H1 (cell line): Measurements from ENCODE around the gene LURAP1L. TPM values are rescaled to one million over a fixed set of nuclear protein-coding genes. Genes with fewer than 3 reads are reported as not detected.

ENCODE experiments used
- CTCF ChIA-PET: fragments of 300-600 bp; sonication (Branson Sonifier 250); formaldehyde crosslinking; loops from one replicate; lab custom pipeline; 2021; ENCODE audit not compliant: partially characterized antibody; lab: Charles Lee
- POLR2A ChIA-PET: fragments of 300-600 bp; sonication (Branson Sonifier 250); formaldehyde crosslinking; loops from one replicate; lab custom pipeline; 2021; ENCODE audit warnings: inconsistent platforms; ENCODE audit not compliant: partially characterized antibody; lab: Charles Lee
- DNase-seq, 2 experiments: peaks; one replicate each; pipeline versions ENCODE4 v3.0.0 to v3.0.0-alpha.2; 2010 to 2022; ENCODE audit warnings: low spot score in 2 of 2, low read depth in 1 of 2, mixed read lengths in 1 of 2
- FAIRE-seq: peaks from 2 replicates; lab custom pipeline; 2011; peaks lifted over from hg19 to GRCh38; lab: Jason Lieb, UNC
- H2AFZ ChIP-seq: 2 replicates; pipeline ENCODE4 v1.8.1; 2012; ENCODE audit warnings: low read length, inconsistent platforms
- H2AK5ac ChIP-seq: 2 replicates; pipeline ENCODE4 v1.6.1; 2013; ENCODE audit warnings: low read depth, low read length
- H2BK120ac ChIP-seq: replicated peaks from 2 replicates; pipeline ENCODE3; 2013; ENCODE audit warnings: low read depth, low read length, inconsistent platforms
- H2BK12ac ChIP-seq: 2 replicates; pipeline ENCODE4 v1.6.1; 2013; ENCODE audit warnings: low read depth, low read length
- H2BK15ac ChIP-seq: 2 replicates; pipeline ENCODE4 v1.6.1; 2013; ENCODE audit warnings: low read length
- H2BK20ac ChIP-seq: 2 replicates; pipeline ENCODE4 v1.6.1; 2013; ENCODE audit warnings: low read length
- H2BK5ac ChIP-seq: 2 replicates; pipeline ENCODE4 v1.6.1; 2013; ENCODE audit warnings: low read depth, low read length
- H3K14ac ChIP-seq: 2 replicates; pipeline ENCODE4 v1.6.1; 2013; ENCODE audit warnings: inconsistent platforms; ENCODE audit not compliant: insufficient read length
- H3K18ac ChIP-seq: 2 replicates; pipeline ENCODE4 v1.6.1; 2013; ENCODE audit warnings: low read length; ENCODE audit errors: extremely low read depth
- H3K23ac ChIP-seq: 2 replicates; pipeline ENCODE4 v1.6.1; 2013; ENCODE audit warnings: inconsistent platforms; ENCODE audit not compliant: insufficient read length
- H3K23me2 ChIP-seq: 2 replicates; pipeline ENCODE4 v1.6.1; 2013; ENCODE audit warnings: low read depth, low read length
- H3K27ac ChIP-seq: 2 replicates; pipeline ENCODE4 v1.6.1; 2011; ENCODE audit warnings: low read depth, low read length, inconsistent platforms
- H3K27me3 ChIP-seq, 4 experiments: replicated peaks in 1 of 4; 1 replicate in 1 of 4; 2 replicates in 3 of 4; pipeline versions ENCODE4 v1.6.1 to v1.8.1; 2011 to 2013; ENCODE audit warnings: low read length in 3 of 4, mild to moderate bottlenecking in 3 of 4, inconsistent platforms in 2 of 4, mixed read lengths in 2 of 4, moderate library complexity in 1 of 4; ENCODE audit not compliant: control insufficient read depth in 3 of 4, insufficient read depth in 3 of 4; ENCODE audit errors: extremely low read depth in 1 of 4
- H3K36me3 ChIP-seq, 4 experiments: 2 replicates each; pipeline versions ENCODE4 v1.6.1 to v1.8.1; 2011 to 2013; ENCODE audit warnings: mild to moderate bottlenecking in 4 of 4, low read length in 3 of 4, moderate library complexity in 2 of 4, control low read depth in 1 of 4, inconsistent platforms in 1 of 4; ENCODE audit not compliant: insufficient read depth in 4 of 4, control insufficient read depth in 2 of 4
- H3K4ac ChIP-seq: replicated peaks from 2 replicates; pipeline ENCODE3; 2013; ENCODE audit warnings: low read length, low read depth, mixed read lengths, inconsistent platforms; ENCODE audit not compliant: insufficient read length
- H3K4me1 ChIP-seq, 4 experiments: replicated peaks in 1 of 4; 1 replicate in 1 of 4; 2 replicates in 3 of 4; pipeline versions ENCODE4 v1.6.1 to v1.8.1; 2011 to 2013; ENCODE audit warnings: low read length in 3 of 4, inconsistent platforms in 2 of 4, mixed read lengths in 1 of 4; ENCODE audit not compliant: insufficient read depth in 4 of 4, control insufficient read depth in 3 of 4
- H3K4me2 ChIP-seq, 2 experiments: 2 replicates each; pipeline versions ENCODE4 v1.6.1 to v1.8.1; 2011 to 2013; ENCODE audit warnings: low read depth in 2 of 2, low read length in 2 of 2, control low read depth in 1 of 2, inconsistent platforms in 1 of 2, mild to moderate bottlenecking in 1 of 2; ENCODE audit not compliant: insufficient read depth in 1 of 2
- H3K4me3 ChIP-seq, 4 experiments: fragments of 200-600, 300-600 bp in 1 of 4; sonication (generic), shearing (Covaris generic), sonication (Bioruptor Twin) in 1 of 4; 2 replicates each; pipeline versions ENCODE4 v1.5.1 to v1.8.1; 2011 to 2016; ENCODE audit warnings: low read length in 4 of 4, low read depth in 3 of 4, control low read depth in 2 of 4, inconsistent platforms in 2 of 4, mild to moderate bottlenecking in 2 of 4, mixed read lengths in 1 of 4, moderate library complexity in 1 of 4; ENCODE audit not compliant: insufficient read depth in 2 of 4; ENCODE audit errors: extremely low read depth in 1 of 4
- H3K56ac ChIP-seq: replicated peaks from 2 replicates; pipeline ENCODE3; 2013; ENCODE audit warnings: low read depth, mild to moderate bottlenecking, mixed read lengths, low read length, inconsistent platforms; ENCODE audit not compliant: insufficient read length
- H3K79me1 ChIP-seq: 2 replicates; pipeline ENCODE4 v1.6.1; 2013; ENCODE audit warnings: low read depth, low read length, control low read depth
- H3K79me2 ChIP-seq, 2 experiments: 2 replicates each; pipeline versions ENCODE4 v1.6.1 to v1.8.1; 2012 to 2013; ENCODE audit warnings: low read length in 2 of 2, mild to moderate bottlenecking in 2 of 2, inconsistent platforms in 1 of 2; ENCODE audit not compliant: insufficient read depth in 2 of 2, control insufficient read depth in 1 of 2
- H3K9ac ChIP-seq, 4 experiments: replicated peaks in 1 of 4; 1 replicate in 1 of 4; 2 replicates in 3 of 4; pipeline versions ENCODE4 v1.6.1 to v1.8.1; 2011 to 2013; ENCODE audit warnings: low read depth in 3 of 4, low read length in 3 of 4, control low read depth in 2 of 4, mild to moderate bottlenecking in 2 of 4, moderate library complexity in 2 of 4, inconsistent platforms in 1 of 4; ENCODE audit errors: extremely low read depth in 1 of 4
- H3K9me3 ChIP-seq, 2 experiments: 2 replicates each; pipeline versions ENCODE4 v1.6.1 to v1.8.1; 2012 to 2013; ENCODE audit warnings: mild to moderate bottlenecking in 2 of 2, moderate library complexity in 2 of 2, control low read depth in 1 of 2, inconsistent platforms in 1 of 2, low read depth in 1 of 2, low read length in 1 of 2, mixed read lengths in 1 of 2; ENCODE audit not compliant: insufficient read depth in 2 of 2
- H4K20me1 ChIP-seq, 2 experiments: replicated peaks in 1 of 2; 2 replicates each; pipeline versions ENCODE3 to v1.8.1; 2011 to 2013; ENCODE audit warnings: inconsistent platforms in 2 of 2, low read length in 2 of 2, mild to moderate bottlenecking in 1 of 2; ENCODE audit not compliant: insufficient read depth in 2 of 2, control insufficient read depth in 1 of 2
- H4K5ac ChIP-seq: 2 replicates; pipeline ENCODE4 v1.6.1; 2013; ENCODE audit warnings: low read length, low read depth, mixed read lengths, inconsistent platforms; ENCODE audit not compliant: insufficient read length
- H4K8ac ChIP-seq: 2 replicates; pipeline ENCODE4 v1.8.0; 2013; ENCODE audit warnings: mild to moderate bottlenecking, moderate library complexity, low read length, inconsistent platforms; ENCODE audit not compliant: insufficient read depth; ENCODE audit errors: extremely low read depth
- H4K91ac ChIP-seq: replicated peaks from 2 replicates; pipeline ENCODE3; 2013; ENCODE audit warnings: low read length, mixed read lengths, inconsistent platforms; ENCODE audit not compliant: insufficient read length
- BCL11A ChIP-seq, 2 experiments: IDR thresholded peaks; one replicate each; pipeline ENCODE4 v1.6.1; 2011; ENCODE audit warnings: low read depth in 2 of 2, low read length in 2 of 2, mild to moderate bottlenecking in 2 of 2
- GABPA ChIP-seq: IDR thresholded peaks from 2 replicates; pipeline ENCODE4 v1.6.1; 2011; ENCODE audit warnings: mild to moderate bottlenecking, low read length, moderate library complexity, borderline replicate concordance; ENCODE audit not compliant: insufficient read depth
- HDAC2 ChIP-seq, 2 experiments: fragments of 300-600 bp in 1 of 2; sonication (generic) in 1 of 2; IDR thresholded peaks; 2 replicates each; pipeline ENCODE4 v1.6.1; 2011 to 2012; ENCODE audit warnings: low read depth in 2 of 2, low read length in 2 of 2, mild to moderate bottlenecking in 2 of 2, moderate library complexity in 2 of 2, borderline replicate concordance in 1 of 2, inconsistent platforms in 1 of 2
- RAD21 ChIP-seq, 2 experiments: IDR thresholded peaks in 1 of 2; conservative IDR thresholded peaks in 1 of 2; 2 replicates each; pipeline ENCODE4 v1.6.1; 2011; ENCODE audit warnings: low read depth in 2 of 2, low read length in 2 of 2, improper control_type of control experiment in 1 of 2, inconsistent platforms in 1 of 2, mild to moderate bottlenecking in 1 of 2, moderate library complexity in 1 of 2
- WGBS, 2 experiments: shearing (Covaris generic) in 1 of 2; methylation state at CpG; one replicate each; pipeline versions ENCODE4 v1.1.6 to v1.1.7; 2013 to 2015; ENCODE audit warnings: low lambda C conversion rate in 2 of 2, mixed read lengths in 2 of 2, inconsistent platforms in 1 of 2, low coverage in 1 of 2, missing lambda C conversion rate in 1 of 2; ENCODE audit not compliant: insufficient replicate concordance in 2 of 2, insufficient coverage in 1 of 2, insufficient read length in 1 of 2; ENCODE audit errors: extremely low coverage in 1 of 2, missing lambda C conversion rate in 1 of 2; 5-methylcytosine and 5-hydroxymethylcytosine counted together
- polyA plus RNA-seq, 7 experiments: library from polyadenylated mRNA; depleted of rRNA in 3 of 7; stranded (reverse) in 5 of 7; unstranded in 2 of 7; fragments of >200 nt in 5 of 7; fragments of 200-250 nt in 2 of 7; gene quantifications; 1 replicate in 5 of 7; 2 replicates in 1 of 7; 4 replicates in 1 of 7; pipeline versions ENCODE4 v1.2.1 to v1.2.3, GENCODE V29; 2011 to 2013; ENCODE audit warnings: missing spikeins in 2 of 7, mixed read lengths in 2 of 7
- total RNA-seq: library from RNA; stranded (reverse); fragmentation: NEBNext Ultra II Directional; extraction: Animal tissue kit (Norgen Biotek cat#: 25700); gene quantifications from 2 replicates; pipeline ENCODE4 v1.2.1, GENCODE V29; 2021

LURAP1L gene
- total and polyA plus RNA-seq, 2 of the 8 experiments (the other 6 are each of a cell fraction or from before 2014, with no cell fraction given) = 0.63 to 1.2 TPM

- no peaks in the 10 kb centered on the region for H3K79me2 ChIP-seq
- no peak overlapping the region for H3K18ac ChIP-seq
- H3K9me3 ChIP-seq = no peaks in the 10 kb centered on the region
- H2AFZ ChIP-seq = no peak overlapping the region
- no peak overlapping the region for H3K23ac ChIP-seq
- H4K20me1 ChIP-seq = no peaks in the 10 kb centered on the region
- no peak overlapping the region for H2BK120ac ChIP-seq
- H4K91ac ChIP-seq = no peak overlapping the region
- no peak overlapping the region for H2BK5ac ChIP-seq
- no peaks in the 10 kb centered on the region for H3K23me2 ChIP-seq
- H3K56ac ChIP-seq = no peak overlapping the region
- no peak overlapping the region for H3K4ac ChIP-seq
- no peak overlapping the region for H3K27ac ChIP-seq
- no peak overlapping the region for H3K4me3 ChIP-seq
- no peak overlapping the region for H4K8ac ChIP-seq
- WGBS, 2 experiments = 73 to 100% methylated on average over 1 to 3 of the region's 3 CpGs
- H3K27me3 ChIP-seq = no peaks in the 10 kb centered on the region
- no peaks in the 10 kb centered on the region for H3K36me3 ChIP-seq
- TF ChIP-seq HDAC2 (IDR thresholded peaks at IDR 0.05; ENCODE audit: borderline replicate concordance in 1 of 2, low read depth in 2 of 2, low read length in 2 of 2) (no peak), BCL11A (IDR thresholded peaks at IDR 0.05; ENCODE audit: low read depth in 2 of 2, low read length in 2 of 2) (no peak), GABPA (no peak), RAD21 (IDR thresholded peaks at IDR 0.05 in 1 of 2, conservative IDR thresholded peaks at IDR 0.05 in 1 of 2; ENCODE audit: low read depth in 2 of 2, low read length in 2 of 2) (peak; percentile 19 to 30; a peak in 1 of 4 replicates)
- ChIA-PET POLR2A (no interaction called here), CTCF (interaction anchor here (0.6 to 3.3 kb wide), 20 partner anchors 9 to 322 kb away, joined by 3 to 23 read pairs (median 3); no protein-coding TSS in a partner anchor)
- H3K4me2 ChIP-seq = no peak overlapping the region
- H4K5ac ChIP-seq = no peak overlapping the region
- DNase-seq = no peak
- no peak overlapping the region for H3K14ac ChIP-seq
- H3K79me1 ChIP-seq = no peaks in the 10 kb centered on the region
- H2BK12ac ChIP-seq = no peak overlapping the region
- H3K9ac ChIP-seq = no peak overlapping the region
- no peak overlapping the region for H2BK15ac ChIP-seq
- no peak for FAIRE-seq
- H2BK20ac ChIP-seq = no peak overlapping the region
- H3K4me1 ChIP-seq = no peaks in the 10 kb centered on the region; a peak in 1 of 7 replicates
- H2AK5ac ChIP-seq = no peak overlapping the region
Observed at GRCh38 chr9:12818431-12819000, 43.7 kb downstream of the LURAP1L start.
